IPS-15b (cell line): ENCODE results near the gene APOA1.

Experiments used
- H3K27me3 ChIP-seq: one replicate; pipeline ENCODE4 v1.6.1; 2013; ENCODE audit warnings: low read length; ENCODE audit not compliant: control insufficient read depth, insufficient read depth
- H3K36me3 ChIP-seq: one replicate; pipeline ENCODE4 v1.6.1; 2013; ENCODE audit warnings: low read length; ENCODE audit not compliant: control insufficient read depth, insufficient read depth
- H3K4me1 ChIP-seq: one replicate; pipeline ENCODE4 v1.6.1; 2013; ENCODE audit warnings: mild to moderate bottlenecking, low read length; ENCODE audit not compliant: control insufficient read depth, insufficient read depth
- H3K4me3 ChIP-seq: one replicate; pipeline ENCODE4 v1.5.1; 2013; ENCODE audit warnings: low read depth, low read length
- H3K9ac ChIP-seq: one replicate; pipeline ENCODE4 v1.6.1; 2013; ENCODE audit warnings: low read depth, mild to moderate bottlenecking, low read length
- H3K9me3 ChIP-seq: one replicate; pipeline ENCODE4 v1.6.1; 2013; ENCODE audit warnings: mild to moderate bottlenecking, low read length; ENCODE audit not compliant: control insufficient read depth, insufficient read depth

APOA1 gene

GRCh38 chr11:116857316-116857715 is 19.9 kb upstream of the APOA1 start:
- Histone ChIP-seq H3K4me1 (no peaks in the 10 kb centered on the region), H3K9ac (no peak overlapping the region), H3K9me3 (no peaks in the 10 kb centered on the region), H3K4me3 (no peak overlapping the region), H3K27me3 (no peaks in the 10 kb centered on the region), H3K36me3 (peaks cover 30% of the 10 kb centered on the region)

DNA sequence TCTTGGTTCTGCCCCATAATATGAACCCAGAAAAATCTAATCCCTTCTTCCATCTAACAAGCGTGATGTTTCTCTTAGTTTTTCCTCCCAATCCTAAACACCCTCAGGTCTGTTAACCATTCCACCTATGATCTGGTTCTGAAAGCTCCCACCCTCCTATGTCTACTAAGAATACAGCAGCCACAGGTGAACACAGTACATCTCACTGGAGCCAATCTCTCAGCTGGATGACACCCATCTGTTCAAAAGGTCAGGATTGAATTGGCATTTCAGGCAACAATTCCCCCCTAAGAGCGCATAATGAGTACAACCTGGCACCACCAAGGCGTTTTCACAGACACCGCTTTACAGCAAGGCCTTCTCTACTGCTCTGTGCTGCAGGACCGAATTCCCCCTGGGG is 19.0 kb upstream of the APOA1 start:
- no peaks in the 10 kb centered on the region for H3K4me1 ChIP-seq
- H3K36me3 ChIP-seq = peaks cover 32% of the 10 kb centered on the region
- no peaks in the 10 kb centered on the region for H3K27me3 ChIP-seq
- H3K9ac ChIP-seq = no peak overlapping the region
- no peaks in the 10 kb centered on the region for H3K9me3 ChIP-seq
- H3K4me3 ChIP-seq = no peak overlapping the region

- Histone ChIP-seq H3K4me1 (no peaks in the 10 kb centered on the region), H3K4me3 (no peak overlapping the region), H3K36me3 (peaks cover 28% of the 10 kb centered on the region), H3K9me3 (no peaks in the 10 kb centered on the region), H3K9ac (no peak overlapping the region), H3K27me3 (no peaks in the 10 kb centered on the region)
Measured at GRCh38 chr11:116855413-116855812, 18.0 kb upstream of the APOA1 start.

DNA sequence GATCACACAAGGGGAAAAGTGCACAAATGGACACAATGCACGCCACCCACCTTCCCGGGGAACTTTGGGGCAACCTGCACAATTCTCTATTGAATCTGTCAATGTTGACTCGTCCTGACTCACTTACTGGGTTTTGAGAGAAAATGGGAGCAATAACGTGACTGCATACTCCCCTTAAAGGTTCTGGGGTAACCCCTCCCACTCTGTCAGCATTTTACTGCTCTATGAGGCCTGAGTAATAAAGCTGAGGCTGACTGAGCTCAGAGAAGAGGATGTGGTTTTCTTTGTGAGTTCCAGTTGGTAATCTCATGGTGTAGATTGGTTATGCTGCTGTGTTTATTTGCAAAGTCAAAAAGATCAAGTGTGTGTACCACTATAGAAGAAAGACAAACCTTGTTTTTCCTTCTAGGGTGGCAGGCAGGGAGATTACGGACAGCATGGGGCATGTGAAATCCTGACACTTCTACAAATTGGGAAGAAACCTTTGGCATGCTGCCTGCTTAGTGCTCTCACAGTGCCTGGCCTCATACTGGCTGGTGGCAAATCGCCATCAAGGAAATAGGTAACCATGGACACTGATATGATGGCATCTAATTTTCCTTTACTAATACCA is 16.1 kb upstream of the APOA1 start:
- Histone ChIP-seq H3K27me3 (no peaks in the 10 kb centered on the region), H3K4me3 (no peak overlapping the region), H3K36me3 (peaks cover 22% of the 10 kb centered on the region)

GRCh38 chr11:116852261-116853031 is 15.0 kb upstream of the APOA1 start:
- H3K9me3 ChIP-seq = no peaks in the 10 kb centered on the region
- H3K4me1 ChIP-seq = no peaks in the 10 kb centered on the region
- H3K27me3 ChIP-seq = no peaks in the 10 kb centered on the region
- no peak overlapping the region for H3K9ac ChIP-seq
- no peak overlapping the region for H3K4me3 ChIP-seq
- H3K36me3 ChIP-seq = peaks cover 16% of the 10 kb centered on the region

More for the DNA sequence above, 16.1 kb upstream of the APOA1 start:
- no peaks in the 10 kb centered on the region for H3K9me3 ChIP-seq
- no peaks in the 10 kb centered on the region for H3K4me1 ChIP-seq
- no peak overlapping the region for H3K9ac ChIP-seq

- Histone ChIP-seq H3K27me3 (no peaks in the 10 kb centered on the region), H3K4me1 (no peaks in the 10 kb centered on the region), H3K9me3 (no peaks in the 10 kb centered on the region), H3K36me3 (peaks cover 20% of the 10 kb centered on the region), H3K9ac (no peak overlapping the region), H3K4me3 (no peak overlapping the region)
Measured at GRCh38 chr11:116851626-116852025, 14.2 kb upstream of the APOA1 start.

- Histone ChIP-seq H3K4me3 (no peak overlapping the region), H3K36me3 (peaks cover 37% of the 10 kb centered on the region), H3K9me3 (no peaks in the 10 kb centered on the region), H3K4me1 (no peaks in the 10 kb centered on the region), H3K27me3 (no peaks in the 10 kb centered on the region), H3K9ac (no peak overlapping the region)
Measured at GRCh38 chr11:116849486-116849885, 12.1 kb upstream of the APOA1 start.

DNA sequence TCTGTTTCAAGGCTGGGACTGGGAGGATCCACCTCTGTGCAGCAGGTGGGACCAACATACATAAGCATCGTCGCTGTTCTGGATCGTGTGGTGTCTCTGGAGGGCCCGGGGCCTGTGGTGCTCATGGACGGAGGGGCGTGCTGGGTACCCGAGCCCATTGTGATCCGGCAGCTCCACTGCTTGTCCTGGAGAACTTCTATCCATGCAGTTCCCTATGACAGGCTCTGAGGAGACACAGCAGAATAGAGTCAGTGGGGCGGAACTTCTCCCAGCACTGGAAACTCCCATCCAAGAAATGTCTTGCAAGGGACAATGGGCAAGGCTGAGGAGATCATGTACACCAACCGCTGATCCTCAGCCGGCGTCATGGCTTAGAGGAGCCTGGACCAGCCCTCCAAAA is 11.6 kb upstream of the APOA1 start:
- Histone ChIP-seq H3K36me3 (peaks cover 37% of the 10 kb centered on the region), H3K27me3 (no peaks in the 10 kb centered on the region), H3K9me3 (no peaks in the 10 kb centered on the region), H3K9ac (no peak overlapping the region), H3K4me3 (no peak overlapping the region), H3K4me1 (no peaks in the 10 kb centered on the region)

- Histone ChIP-seq H3K4me1 (no peaks in the 10 kb centered on the region), H3K36me3 (peaks cover 37% of the 10 kb centered on the region), H3K4me3 (no peak overlapping the region), H3K9me3 (no peaks in the 10 kb centered on the region), H3K27me3 (no peaks in the 10 kb centered on the region), H3K9ac (no peak overlapping the region)
Measured at GRCh38 chr11:116847612-116848011, 10.2 kb upstream of the APOA1 start.

DNA sequence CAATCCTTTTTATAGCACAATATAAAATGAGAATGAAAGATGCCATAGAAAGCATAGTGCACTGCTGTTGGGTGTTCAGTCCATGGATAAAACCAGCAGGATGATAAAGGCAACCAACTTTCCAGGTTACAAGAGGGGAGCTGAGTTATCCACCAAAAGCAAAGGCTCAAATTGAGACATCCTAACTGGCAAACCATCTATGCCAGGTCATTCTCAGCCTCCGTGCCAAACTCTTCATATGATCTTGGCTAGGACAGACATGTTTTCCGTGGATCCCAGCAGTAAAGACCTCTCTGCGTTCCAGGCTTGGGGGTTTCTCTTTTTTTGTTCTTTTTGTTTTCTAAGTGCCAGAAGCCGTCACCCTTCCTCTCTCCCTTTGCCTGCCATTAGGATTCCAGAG is 7.3 kb upstream of the APOA1 start:
- H3K9me3 ChIP-seq = no peaks in the 10 kb centered on the region

GRCh38 chr11:116843661-116844060 is 6.2 kb upstream of the APOA1 start:
- H3K4me3 ChIP-seq = no peak overlapping the region
- no peak overlapping the region for H3K9ac ChIP-seq
- peaks cover 30% of the 10 kb centered on the region for H3K36me3 ChIP-seq
- H3K9me3 ChIP-seq = no peaks in the 10 kb centered on the region
- no peaks in the 10 kb centered on the region for H3K27me3 ChIP-seq
- H3K4me1 ChIP-seq = no peaks in the 10 kb centered on the region

More for the DNA sequence above, 7.3 kb upstream of the APOA1 start:
- Histone ChIP-seq H3K9ac (no peak overlapping the region), H3K4me1 (no peaks in the 10 kb centered on the region), H3K4me3 (no peak overlapping the region), H3K36me3 (peaks cover 35% of the 10 kb centered on the region), H3K27me3 (no peaks in the 10 kb centered on the region)

DNA sequence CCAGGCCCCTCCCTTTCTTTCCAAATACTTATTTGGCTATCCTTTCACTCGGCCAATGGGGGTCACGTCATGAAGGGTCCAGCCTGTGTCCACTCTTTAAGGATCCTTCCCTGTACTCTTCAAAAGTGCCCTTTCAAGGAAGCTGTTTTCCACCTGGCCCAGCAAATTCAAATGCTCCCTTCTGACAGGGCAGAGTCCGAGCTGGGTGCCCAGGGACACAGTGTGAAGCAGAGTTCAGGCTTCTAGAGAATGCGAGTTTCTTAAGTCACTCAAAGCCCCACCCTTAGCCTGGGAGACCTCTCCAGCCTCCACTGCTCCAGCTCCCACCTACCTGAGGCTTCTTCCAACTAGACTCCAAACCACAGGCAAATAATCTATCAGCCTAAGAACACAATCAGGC is 5.5 kb upstream of the APOA1 start:
- Histone ChIP-seq H3K4me1 (no peaks in the 10 kb centered on the region), H3K27me3 (no peaks in the 10 kb centered on the region), H3K36me3 (peaks cover 30% of the 10 kb centered on the region), H3K4me3 (no peak overlapping the region), H3K9ac (no peak overlapping the region), H3K9me3 (no peaks in the 10 kb centered on the region)
